Measurements from ENCODE around the gene ANKRD34A.

Gene ANKRD34A

DNA sequence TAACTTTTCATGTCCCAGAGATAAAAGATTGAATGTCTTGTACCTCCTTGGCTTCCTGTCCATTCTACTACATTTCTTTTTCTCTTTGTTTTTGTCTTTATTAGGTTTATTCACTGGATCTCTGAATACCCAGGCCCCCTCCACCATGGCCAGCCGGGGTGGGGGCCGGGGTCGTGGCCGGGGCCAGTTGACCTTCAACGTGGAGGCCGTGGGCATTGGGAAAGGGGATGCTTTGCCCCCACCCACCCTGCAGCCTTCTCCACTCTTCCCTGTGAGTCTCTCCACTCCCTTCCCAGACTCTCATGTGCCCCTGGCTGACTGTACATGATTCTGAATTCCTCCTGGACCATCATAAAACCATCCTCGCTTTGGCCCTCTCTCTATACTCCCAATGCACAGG is 10.3 kb upstream of the ANKRD34A start:
- Histone ChIP-seq H3K4me1 (peaks cover 28% of the 10 kb centered on the region), H3K36me3 (no peaks in the 10 kb centered on the region), H3K27ac (no peak overlapping the region), H3K9me3 (no peaks in the 10 kb centered on the region), H3K4me2 (no peak overlapping the region), H3K4me3 (no peak overlapping the region), H3K9ac (no peak overlapping the region), H4K20me1 (no peaks in the 10 kb centered on the region), H3K27me3 (no peaks in the 10 kb centered on the region)
- no peak for TF ChIP-seq Cebpa-rat (IDR thresholded peaks at IDR 0.05)

DNA sequence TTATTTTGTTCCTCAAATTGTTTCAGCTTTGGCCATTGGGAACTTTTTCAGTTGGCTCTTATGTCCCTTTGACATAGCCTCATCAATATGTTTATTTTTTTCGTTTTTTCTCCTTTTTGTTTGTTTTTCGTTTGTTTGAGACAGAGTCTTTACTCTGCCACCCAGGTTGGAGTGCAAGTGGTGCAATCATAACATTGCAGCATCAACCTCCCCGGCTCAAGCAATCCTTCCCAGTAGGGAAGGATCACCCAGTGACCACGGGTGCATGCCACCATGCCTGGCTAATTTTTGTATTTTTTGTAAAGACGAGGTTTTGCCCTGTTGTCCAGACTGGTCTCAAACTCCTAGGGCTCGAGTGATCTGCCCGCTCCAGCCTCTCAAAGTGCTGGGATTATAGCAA is 8.2 kb upstream of the ANKRD34A start:
- H3K9ac ChIP-seq = no peak overlapping the region
- no peak overlapping the region for H3K4me3 ChIP-seq
- H3K4me1 ChIP-seq = peaks cover 8% of the 10 kb centered on the region
- no peak overlapping the region for H3K27ac ChIP-seq
- TF ChIP-seq Cebpa-rat (IDR thresholded peaks at IDR 0.05) = no peak
- H3K4me2 ChIP-seq = no peak overlapping the region
- H3K9me3 ChIP-seq = peaks cover 2% of the 10 kb centered on the region
- no peaks in the 10 kb centered on the region for H4K20me1 ChIP-seq
- H3K36me3 ChIP-seq = peaks cover 1% of the 10 kb centered on the region
- no peaks in the 10 kb centered on the region for H3K27me3 ChIP-seq

DNA sequence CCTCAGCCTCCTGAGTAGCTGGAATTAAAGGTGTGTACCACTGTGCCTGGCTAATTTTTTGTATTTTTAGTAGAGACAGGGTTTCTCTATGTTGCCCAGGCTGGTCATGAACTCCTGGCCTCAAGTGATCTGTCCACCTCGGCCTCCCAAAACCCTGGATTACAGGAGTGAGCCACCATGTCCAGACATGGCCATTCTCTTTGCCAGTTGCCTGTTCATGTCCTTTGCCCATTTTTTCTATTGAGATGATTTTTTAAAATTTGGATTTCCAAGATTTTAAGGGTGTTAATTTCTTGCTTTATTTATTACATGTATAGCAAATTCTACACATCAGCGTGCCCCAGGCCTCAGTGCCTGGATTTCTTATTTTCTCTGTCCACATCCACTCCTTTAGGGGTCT is 2.9 kb upstream of the ANKRD34A start:
- H3K4me2 ChIP-seq = no peak overlapping the region
- no peak overlapping the region for H3K9ac ChIP-seq
- TF ChIP-seq Cebpa-rat (IDR thresholded peaks at IDR 0.05) = no peak
- no peak overlapping the region for H3K27ac ChIP-seq
- H3K36me3 ChIP-seq = peaks cover 7% of the 10 kb centered on the region
- H3K27me3 ChIP-seq = peaks cover 17% of the 10 kb centered on the region
- peaks cover 10% of the 10 kb centered on the region for H3K9me3 ChIP-seq
- no peaks in the 10 kb centered on the region for H4K20me1 ChIP-seq
- peaks cover 28% of the 10 kb centered on the region for H3K4me1 ChIP-seq
- no peak overlapping the region for H3K4me3 ChIP-seq

DNA sequence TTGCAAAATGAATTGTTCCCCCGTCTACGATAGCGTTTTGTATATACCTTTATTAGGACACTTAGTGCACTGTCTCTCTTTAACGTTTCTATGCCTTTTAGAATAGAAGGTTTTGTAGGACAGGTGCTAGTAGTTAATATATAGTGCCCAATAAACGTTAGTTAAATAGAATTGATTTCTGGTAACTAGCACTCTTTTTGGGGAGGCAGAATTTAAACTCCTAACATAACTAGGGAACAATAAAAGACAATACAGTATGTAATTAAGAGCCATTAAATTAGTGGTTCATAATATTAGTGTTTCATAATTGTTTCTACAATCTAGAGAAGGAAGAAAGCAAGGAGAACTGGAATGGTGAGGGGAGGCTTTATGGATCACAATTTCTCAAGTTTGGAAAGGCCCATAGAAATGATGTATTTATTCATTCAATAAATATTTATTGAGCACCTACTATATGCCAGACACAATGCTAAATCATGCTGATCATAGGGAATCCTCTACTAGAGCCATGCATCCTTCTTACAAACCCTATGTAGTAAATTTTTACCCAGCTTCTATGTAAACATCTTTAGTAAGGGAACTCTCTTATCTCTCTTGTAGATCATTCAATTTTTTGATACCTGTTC is 857 bp upstream of the ANKRD34A start:
- peaks cover 10% of the 10 kb centered on the region for H3K9me3 ChIP-seq
- H3K4me3 ChIP-seq = peak overlapping the region; percentile 73
- no peak for TF ChIP-seq Cebpa-rat (IDR thresholded peaks at IDR 0.05)
- H3K4me1 ChIP-seq = peaks cover 42% of the 10 kb centered on the region
- peaks cover 34% of the 10 kb centered on the region for H3K27me3 ChIP-seq
- H3K36me3 ChIP-seq = peaks cover 7% of the 10 kb centered on the region
- peak overlapping the region; percentile 78 for H3K9ac ChIP-seq
- H3K27ac ChIP-seq = peak overlapping the region; percentile 70; the same call in 1 of the 2 replicates
- no peaks in the 10 kb centered on the region for H4K20me1 ChIP-seq
- peak overlapping the region; percentile 99 for H3K4me2 ChIP-seq

DNA sequence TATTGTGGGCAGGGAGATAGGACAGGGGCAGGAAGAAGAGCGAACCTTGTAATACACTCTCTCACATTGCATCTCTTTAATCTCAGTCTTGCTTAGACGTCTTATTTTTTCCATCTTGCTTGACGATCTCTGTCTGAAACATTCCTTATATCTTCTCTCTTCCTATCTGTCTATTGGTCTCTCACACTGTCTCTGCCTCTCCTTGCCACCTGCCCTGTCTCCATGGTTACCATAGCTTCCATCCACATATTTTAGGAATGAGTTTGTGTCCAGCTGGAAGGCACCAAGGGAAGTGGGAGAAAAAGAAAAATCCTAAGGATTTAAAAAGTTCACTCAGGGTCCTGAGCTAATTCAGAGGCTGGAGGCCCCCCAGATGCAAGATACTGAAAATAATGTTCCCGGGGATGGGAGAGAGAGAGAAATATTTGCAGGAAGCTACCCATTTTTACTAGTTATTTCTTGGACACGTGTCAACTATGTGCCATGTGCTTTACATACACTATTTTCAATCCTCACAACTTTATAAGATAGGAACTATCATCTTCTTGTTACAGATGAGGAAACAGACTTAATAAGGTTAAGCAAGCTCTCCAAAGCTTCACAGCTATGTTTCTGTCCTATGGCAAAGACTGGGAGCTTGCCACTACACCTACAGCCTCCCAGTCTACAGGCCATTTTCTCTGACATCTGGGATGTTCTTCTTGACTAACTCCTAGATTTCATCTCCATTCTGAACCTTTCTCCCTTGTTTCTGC is 933 bp downstream of the ANKRD34A start:
- Histone ChIP-seq H3K36me3 (peaks cover 7% of the 10 kb centered on the region), H3K9ac (peak overlapping the region; percentile 78), H4K20me1 (no peaks in the 10 kb centered on the region), H3K4me3 (peak overlapping the region; percentile 79), H3K4me1 (peaks cover 60% of the 10 kb centered on the region), H3K9me3 (peaks cover 10% of the 10 kb centered on the region), H3K4me2 (peak overlapping the region; percentile 99), H3K27ac (peak overlapping the region; percentile 70), H3K27me3 (peaks cover 34% of the 10 kb centered on the region)
- TF ChIP-seq Cebpa-rat (IDR thresholded peaks at IDR 0.05) = no peak

DNA sequence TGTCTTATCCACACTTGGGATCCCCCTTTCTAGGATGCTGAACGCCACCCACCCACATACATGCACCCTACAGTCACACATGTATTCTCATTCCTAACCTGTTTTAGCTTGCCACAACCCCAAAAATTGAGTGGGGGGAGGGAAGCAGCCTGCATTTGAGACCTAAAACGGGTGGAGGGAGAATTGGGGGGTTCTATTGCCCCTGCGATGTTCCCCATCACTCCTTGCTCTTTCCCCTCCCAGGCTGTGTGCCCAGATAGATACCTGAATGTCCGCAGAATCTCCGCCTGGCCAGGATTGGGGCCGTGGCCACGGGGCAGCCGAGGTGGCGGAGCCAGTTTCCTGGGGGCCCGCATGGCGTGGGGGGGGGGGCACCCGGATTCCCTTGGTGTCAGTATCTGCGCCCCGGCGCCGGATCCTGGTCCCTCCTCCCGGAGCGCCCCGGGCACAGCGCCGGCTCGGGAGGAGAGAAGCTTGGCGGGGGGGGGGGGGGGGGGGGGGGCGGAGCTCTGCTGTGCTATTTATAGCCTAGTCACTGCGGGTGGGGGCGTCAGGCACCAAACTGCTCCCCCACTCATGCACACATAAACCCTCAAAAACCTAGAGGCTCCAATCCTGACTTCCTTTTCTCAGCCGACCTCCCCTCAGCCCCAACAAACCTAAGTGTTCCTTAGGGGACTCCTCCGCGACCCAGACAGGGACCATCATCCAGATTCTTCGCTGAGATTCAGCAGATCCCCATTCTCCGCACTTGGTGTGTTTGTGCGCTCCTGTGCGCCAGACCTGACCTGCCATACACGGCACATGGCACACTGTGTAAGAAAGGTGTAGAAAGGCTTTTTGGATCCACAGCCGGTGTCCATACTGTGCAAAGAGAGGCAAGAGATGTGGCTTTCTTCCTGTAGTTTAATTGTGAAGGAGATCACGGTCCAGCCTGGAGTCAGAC is 1.9 kb downstream of the ANKRD34A start:
- H3K9me3 ChIP-seq = peaks cover 7% of the 10 kb centered on the region
- no peak overlapping the region for H3K27ac ChIP-seq
- peak overlapping the region; percentile 99 for H3K4me2 ChIP-seq
- peak overlapping the region; percentile 79 for H3K4me3 ChIP-seq
- H4K20me1 ChIP-seq = no peaks in the 10 kb centered on the region
- peak overlapping the region; percentile 76 for H3K9ac ChIP-seq
- peaks cover 64% of the 10 kb centered on the region for H3K4me1 ChIP-seq
- TF ChIP-seq Cebpa-rat (IDR thresholded peaks at IDR 0.05) = no peak
- peaks cover 5% of the 10 kb centered on the region for H3K36me3 ChIP-seq
- H3K27me3 ChIP-seq = peaks cover 34% of the 10 kb centered on the region

DNA sequence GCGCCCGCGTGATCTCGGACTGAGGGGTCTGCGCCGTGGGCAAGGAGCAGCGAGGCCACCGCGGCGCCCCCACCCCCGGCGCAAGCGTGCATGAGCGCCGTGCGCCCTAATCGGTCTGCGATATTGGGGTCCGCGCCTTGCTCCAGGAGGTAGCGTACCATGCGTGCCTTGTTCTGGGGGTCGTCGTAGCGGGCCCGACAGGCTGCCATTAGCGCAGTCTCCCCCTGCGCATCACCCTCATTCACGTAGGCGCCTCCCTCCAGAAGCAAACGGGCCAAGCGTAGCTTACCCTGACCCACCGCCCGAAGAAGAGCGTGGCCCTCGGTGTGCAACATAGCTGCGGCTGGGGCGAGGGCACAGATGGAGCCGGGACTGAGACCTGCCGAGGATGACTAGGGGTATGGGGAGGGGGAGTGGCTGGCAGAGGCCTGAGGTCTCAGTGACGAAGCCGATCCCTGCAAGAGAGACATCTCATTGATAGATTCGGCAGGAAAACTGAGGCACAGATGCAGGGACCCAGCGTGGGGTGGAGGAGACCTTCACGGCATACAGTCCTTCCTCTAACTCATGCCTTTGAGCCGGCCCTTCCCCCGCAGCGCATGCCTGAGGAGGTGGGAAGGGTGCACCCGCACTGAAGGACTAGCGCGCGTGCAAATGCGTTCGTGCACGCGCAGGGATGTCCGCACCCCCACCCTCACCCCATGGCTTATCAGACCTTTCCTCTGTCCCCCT is 2.8 kb downstream of the ANKRD34A start:
- Histone ChIP-seq H4K20me1 (no peaks in the 10 kb centered on the region), H3K27me3 (peaks cover 34% of the 10 kb centered on the region), H3K27ac (peak overlapping the region; percentile 72), H3K36me3 (no peaks in the 10 kb centered on the region), H3K9me3 (no peaks in the 10 kb centered on the region), H3K9ac (peak overlapping the region; percentile 76), H3K4me1 (peaks cover 67% of the 10 kb centered on the region), H3K4me2 (peak overlapping the region; percentile 99), H3K4me3 (peak overlapping the region; percentile 79)
- TF ChIP-seq Cebpa-rat (IDR thresholded peaks at IDR 0.05) = no peak

DNA sequence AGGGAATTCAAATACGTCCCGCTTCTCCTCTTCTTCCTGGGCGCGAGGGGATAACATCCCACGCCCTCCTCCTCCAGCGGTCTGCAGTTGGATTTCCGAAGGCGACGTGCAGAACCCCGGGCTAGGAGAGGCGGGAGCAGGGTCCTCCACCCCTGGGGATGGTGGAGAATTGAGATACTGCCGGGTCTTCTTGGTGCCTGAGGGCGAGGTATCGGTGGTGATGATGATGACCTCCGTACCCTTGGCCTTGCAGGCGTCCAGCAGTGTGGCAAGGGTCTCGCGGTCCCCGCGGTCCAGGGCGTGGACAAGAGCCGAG is 3.3 kb downstream of the ANKRD34A start:
- Histone ChIP-seq H3K4me2 (peak overlapping the region; percentile 99), H3K9me3 (no peaks in the 10 kb centered on the region), H3K9ac (peak overlapping the region; percentile 76), H3K4me1 (peaks cover 72% of the 10 kb centered on the region), H3K27ac (peak overlapping the region; percentile 72), H3K4me3 (peak overlapping the region; percentile 79), H3K27me3 (peaks cover 34% of the 10 kb centered on the region), H3K36me3 (no peaks in the 10 kb centered on the region), H4K20me1 (no peaks in the 10 kb centered on the region)
- TF ChIP-seq Cebpa-rat (IDR thresholded peaks at IDR 0.05) = no peak

DNA sequence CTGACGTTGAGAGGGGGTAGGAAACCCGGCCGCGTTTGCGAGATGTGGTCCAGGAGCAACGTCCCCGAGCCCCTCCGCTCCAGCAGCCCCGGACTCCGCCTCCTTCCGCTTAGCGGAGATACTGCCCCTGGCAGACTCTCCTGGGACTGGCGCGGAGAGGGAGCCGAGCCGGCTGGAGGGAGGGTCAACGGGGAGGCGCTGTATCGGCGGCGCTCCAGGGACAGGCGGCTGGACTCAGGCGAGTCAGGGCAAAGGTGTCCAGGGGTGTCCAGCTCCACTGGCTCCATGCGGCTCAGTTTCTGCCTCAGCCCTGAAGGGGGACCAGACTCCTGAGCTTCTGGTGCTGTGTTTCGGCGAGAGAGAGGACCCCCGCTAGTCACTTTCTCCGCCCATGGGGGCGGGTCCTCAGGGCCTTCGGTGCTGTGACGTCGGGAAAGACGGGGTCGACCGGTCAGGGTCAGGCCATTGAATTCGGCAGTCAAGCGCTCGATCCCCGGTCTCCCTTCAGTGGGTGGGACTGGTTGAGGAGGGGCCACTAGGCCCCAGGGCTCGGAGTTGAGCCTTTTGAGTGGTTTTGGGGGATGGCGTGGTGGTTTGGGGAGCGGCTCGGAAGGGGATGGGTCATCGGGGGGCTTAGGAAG is 3.8 kb downstream of the ANKRD34A start:
- no peaks in the 10 kb centered on the region for H3K9me3 ChIP-seq
- peaks cover 34% of the 10 kb centered on the region for H3K27me3 ChIP-seq
- no peaks in the 10 kb centered on the region for H3K36me3 ChIP-seq
- H3K4me2 ChIP-seq = peak overlapping the region; percentile 99
- no peak for TF ChIP-seq Cebpa-rat (IDR thresholded peaks at IDR 0.05)
- H3K9ac ChIP-seq = peak overlapping the region; percentile 76
- peak overlapping the region; percentile 72 for H3K27ac ChIP-seq
- peaks cover 75% of the 10 kb centered on the region for H3K4me1 ChIP-seq
- peak overlapping the region; percentile 79 for H3K4me3 ChIP-seq
- H4K20me1 ChIP-seq = no peaks in the 10 kb centered on the region
